Kidney epithelial cell (primary cell): ENCODE measurements around the gene PDIA5. TPM values are rescaled to one million over a fixed set of nuclear protein-coding genes. Genes with fewer than 3 reads are reported as not detected.

Experiments used
- DNase-seq: peaks from one replicate; pipeline ENCODE4 v3.0.0-alpha.2; 2010; ENCODE audit warnings: low read depth
- H3K27me3 ChIP-seq: 2 replicates; pipeline ENCODE4 v1.6.0; 2011; ENCODE audit warnings: low read length; ENCODE audit not compliant: control insufficient read depth, insufficient read depth
- H3K36me3 ChIP-seq: 2 replicates; pipeline ENCODE4 v1.5.1; 2011; ENCODE audit warnings: low read length; ENCODE audit not compliant: control insufficient read depth, insufficient read depth
- H3K4me3 ChIP-seq: 2 replicates; pipeline ENCODE4 v1.5.1; 2011; ENCODE audit warnings: low read depth, mild to moderate bottlenecking, control low read depth, low read length
- CTCF ChIP-seq: IDR thresholded peaks from 2 replicates; pipeline ENCODE4 v1.5.1; 2011; ENCODE audit warnings: mild to moderate bottlenecking, moderate library complexity, low read length, control low read depth, inconsistent platforms; ENCODE audit not compliant: insufficient read depth, poor library complexity, severe bottlenecking
- total RNA-seq: library from RNA; depleted of rRNA; stranded (reverse); fragments of >200 nt; gene quantifications from 2 replicates; pipeline ENCODE4 v1.2.3, GENCODE V29; 2015

Gene PDIA5
- total RNA-seq, 1 donor from 2014 or later = 18.8 TPM

GRCh38 chr3:123126031-123126430 lies 59.2 kb downstream of the PDIA5 start:
- peaks cover 3% of the 10 kb centered on the region for H3K36me3 ChIP-seq
- H3K27me3 ChIP-seq = no peaks in the 10 kb centered on the region
- no peak for DNase-seq

GRCh38 chr3:123126653-123127052 lies 59.8 kb downstream of the PDIA5 start:
- H3K4me3 ChIP-seq = no peak overlapping the region
- no peak for TF ChIP-seq CTCF
- no peak for DNase-seq
- no peaks in the 10 kb centered on the region for H3K27me3 ChIP-seq
- peaks cover 3% of the 10 kb centered on the region for H3K36me3 ChIP-seq

More at GRCh38 chr3:123126031-123126430, 59.2 kb downstream of the PDIA5 start:
- TF ChIP-seq CTCF = no peak
- no peak overlapping the region for H3K4me3 ChIP-seq

GRCh38 chr3:123129092-123129491 lies 62.3 kb downstream of the PDIA5 start:
- Histone ChIP-seq H3K36me3 (peaks cover 3% of the 10 kb centered on the region), H3K27me3 (no peaks in the 10 kb centered on the region), H3K4me3 (no peak overlapping the region)
- no peak for DNase-seq
- no peak for TF ChIP-seq CTCF

- TF ChIP-seq CTCF = no peak
- peaks cover 3% of the 10 kb centered on the region for H3K36me3 ChIP-seq
- H3K27me3 ChIP-seq = no peaks in the 10 kb centered on the region
- H3K4me3 ChIP-seq = no peak overlapping the region
- DNase-seq = no peak
Observed at GRCh38 chr3:123129532-123129931, 62.7 kb downstream of the PDIA5 start.

GRCh38 chr3:123130079-123130750 lies 63.4 kb downstream of the PDIA5 start:
- peaks cover 2% of the 10 kb centered on the region for H3K36me3 ChIP-seq
- no peaks in the 10 kb centered on the region for H3K27me3 ChIP-seq
- DNase-seq = no peak
- H3K4me3 ChIP-seq = no peak overlapping the region
- TF ChIP-seq CTCF = no peak

- H3K27me3 ChIP-seq = no peaks in the 10 kb centered on the region
- peaks cover 2% of the 10 kb centered on the region for H3K36me3 ChIP-seq
- DNase-seq = no peak
- TF ChIP-seq CTCF = no peak
- no peak overlapping the region for H3K4me3 ChIP-seq
Observed at GRCh38 chr3:123134671-123135070, 67.8 kb downstream of the PDIA5 start.
